ENCODE results near the gene UBR2. TPM values are rescaled to one million over a fixed set of nuclear protein-coding genes. Genes with fewer than 3 reads are reported as not detected.

The UBR2 gene
- total and polyA plus RNA-seq, 2 of the 13 experiments (the other 11 are each of a cell fraction or from before 2014, with no cell fraction given) = 17.6 to 29.3 TPM

GRCh38 chr6:42547407-42548329, 16.2 kb upstream of the UBR2 start (continued):
- TF ChIP-seq NFE2L1 (CRISPR knock-in tag; IDR thresholded peaks at IDR 0.05; ENCODE audit: borderline replicate concordance) = no peak
- TF ChIP-seq, protein P1, sequence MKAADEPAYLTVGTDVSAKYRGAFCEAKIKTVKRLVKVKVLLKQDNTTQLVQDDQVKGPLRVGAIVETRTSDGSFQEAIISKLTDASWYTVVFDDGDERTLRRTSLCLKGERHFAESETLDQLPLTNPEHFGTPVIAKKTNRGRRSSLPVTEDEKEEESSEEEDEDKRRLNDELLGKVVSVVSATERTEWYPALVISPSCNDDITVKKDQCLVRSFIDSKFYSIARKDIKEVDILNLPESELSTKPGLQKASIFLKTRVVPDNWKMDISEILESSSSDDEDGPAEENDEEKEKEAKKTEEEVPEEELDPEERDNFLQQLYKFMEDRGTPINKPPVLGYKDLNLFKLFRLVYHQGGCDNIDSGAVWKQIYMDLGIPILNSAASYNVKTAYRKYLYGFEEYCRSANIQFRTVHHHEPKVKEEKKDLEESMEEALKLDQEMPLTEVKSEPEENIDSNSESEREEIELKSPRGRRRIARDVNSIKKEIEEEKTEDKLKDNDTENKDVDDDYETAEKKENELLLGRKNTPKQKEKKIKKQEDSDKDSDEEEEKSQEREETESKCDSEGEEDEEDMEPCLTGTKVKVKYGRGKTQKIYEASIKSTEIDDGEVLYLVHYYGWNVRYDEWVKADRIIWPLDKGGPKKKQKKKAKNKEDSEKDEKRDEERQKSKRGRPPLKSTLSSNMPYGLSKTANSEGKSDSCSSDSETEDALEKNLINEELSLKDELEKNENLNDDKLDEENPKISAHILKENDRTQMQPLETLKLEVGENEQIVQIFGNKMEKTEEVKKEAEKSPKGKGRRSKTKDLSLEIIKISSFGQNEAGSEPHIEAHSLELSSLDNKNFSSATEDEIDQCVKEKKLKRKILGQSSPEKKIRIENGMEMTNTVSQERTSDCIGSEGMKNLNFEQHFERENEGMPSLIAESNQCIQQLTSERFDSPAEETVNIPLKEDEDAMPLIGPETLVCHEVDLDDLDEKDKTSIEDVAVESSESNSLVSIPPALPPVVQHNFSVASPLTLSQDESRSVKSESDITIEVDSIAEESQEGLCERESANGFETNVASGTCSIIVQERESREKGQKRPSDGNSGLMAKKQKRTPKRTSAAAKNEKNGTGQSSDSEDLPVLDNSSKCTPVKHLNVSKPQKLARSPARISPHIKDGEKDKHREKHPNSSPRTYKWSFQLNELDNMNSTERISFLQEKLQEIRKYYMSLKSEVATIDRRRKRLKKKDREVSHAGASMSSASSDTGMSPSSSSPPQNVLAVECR (CRISPR knock-in tag; IDR thresholded peaks at IDR 0.05; ENCODE audit: borderline replicate concordance) = peak; percentile 31; the same call in 1 of the 2 replicates
- no peak for TF ChIP-seq KLF6 (CRISPR knock-in tag; IDR thresholded peaks at IDR 0.05)
- no peak for TF ChIP-seq BORCS8-MEF2B (CRISPR knock-in tag; IDR thresholded peaks at IDR 0.05)
- peak; percentile 61; the same call in 1 of the 2 replicates for TF ChIP-seq EED (CRISPR knock-in tag; IDR thresholded peaks at IDR 0.05)
- TF ChIP-seq ZZZ3 (CRISPR knock-in tag; IDR thresholded peaks at IDR 0.05; ENCODE audit: borderline replicate concordance) = no peak
- TF ChIP-seq KDM1A (CRISPR knock-in tag; IDR thresholded peaks at IDR 0.05) = no peak
- TF ChIP-seq RNF219 (CRISPR knock-in tag; IDR thresholded peaks at IDR 0.05) = no peak
- TF ChIP-seq MBD4 (IDR thresholded peaks at IDR 0.05; ENCODE audit: borderline replicate concordance, low read length) = no peak
- no peak for TF ChIP-seq HNRNPK (IDR thresholded peaks at IDR 0.05; ENCODE audit: low read depth, low read length, poor library complexity, severe bottlenecking)
- no peak for TF ChIP-seq MAFK (conservative IDR thresholded peaks at IDR 0.05 in 1 of 2, IDR thresholded peaks at IDR 0.05 in 1 of 2; ENCODE audit: low read length in 2 of 2)
- TF ChIP-seq TFAP4 (IDR thresholded peaks at IDR 0.05; ENCODE audit: borderline replicate concordance, low read depth) = no peak
- TF ChIP-seq XBP1 (CRISPR knock-in tag; IDR thresholded peaks at IDR 0.05) = no peak
- no peak for TF ChIP-seq CREBL2 (CRISPR knock-in tag; IDR thresholded peaks at IDR 0.05; ENCODE audit: borderline replicate concordance)
- no peak; the same call in 1 of the 2 replicates for TF ChIP-seq NCOA2 (CRISPR knock-in tag; IDR thresholded peaks at IDR 0.05)
- no peak for TF ChIP-seq ZNF235 (CRISPR knock-in tag; IDR thresholded peaks at IDR 0.05; ENCODE audit: borderline replicate concordance)
- no peak for TF ChIP-seq NAIF1 (CRISPR knock-in tag; IDR thresholded peaks at IDR 0.05; ENCODE audit: borderline replicate concordance)
